ENCODE results near the gene ADAM30.
A peak's percentile ranks its signal among the peaks of the same experiment; 100 is the strongest.
"Not testable (repeated sequence)": the region's sequence is repeated elsewhere in the genome, so short reads cannot be mapped to it uniquely, and the experiment has no call there.

Gene ADAM30

GRCh38 chr1:119873135-119874015 lies 22.9 kb downstream of the ADAM30 start:
- DNase-seq (ENCODE audit: low spot score): no peak

GRCh38 chr1:119871881-119872280 lies 24.4 kb downstream of the ADAM30 start:
- no peak for DNase-seq (ENCODE audit: low spot score)

- DNase-seq (ENCODE audit: low spot score): peak; percentile 44
Measured at GRCh38 chr1:119870917-119871596, 25.3 kb downstream of the ADAM30 start.

GRCh38 chr1:119869995-119870394 lies 26.3 kb downstream of the ADAM30 start:
- DNase-seq (ENCODE audit: low spot score): no peak

- DNase-seq (ENCODE audit: low spot score): no peak
Measured at GRCh38 chr1:119868176-119868575, 28.1 kb downstream of the ADAM30 start.

- DNase-seq (ENCODE audit: low spot score): no peak
Measured at GRCh38 chr1:119866451-119866850, 29.9 kb downstream of the ADAM30 start.

- DNase-seq (ENCODE audit: low spot score): no peak
Measured at GRCh38 chr1:119865627-119866026, 30.7 kb downstream of the ADAM30 start.

GRCh38 chr1:119862276-119862675 lies 34.0 kb downstream of the ADAM30 start:
- DNase-seq (ENCODE audit: low spot score): no peak

- DNase-seq (ENCODE audit: low spot score): no peak
Measured at GRCh38 chr1:119861547-119861946, 34.8 kb downstream of the ADAM30 start.

- DNase-seq (ENCODE audit: low spot score): peak; percentile 65
Measured at GRCh38 chr1:119859647-119860046, 36.7 kb downstream of the ADAM30 start.

- not testable (repeated sequence) for DNase-seq (ENCODE audit: low spot score)
Measured at GRCh38 chr1:119858556-119859214, 37.6 kb downstream of the ADAM30 start.

GRCh38 chr1:119858126-119858525 lies 38.2 kb downstream of the ADAM30 start:
- no peak for DNase-seq (ENCODE audit: low spot score)

- DNase-seq (ENCODE audit: low spot score): no peak
Measured at GRCh38 chr1:119853155-119853554, 43.2 kb downstream of the ADAM30 start.

- DNase-seq (ENCODE audit: low spot score): not testable (repeated sequence)
Measured at GRCh38 chr1:119844206-119844605, 52.1 kb downstream of the ADAM30 start.

Data from kidney capillary endothelial cell (primary cell).